Esophagus muscularis mucosa (tissue), 4 donors: ENCODE measurements around the gene SCGN. TPM values are rescaled to one million over a fixed set of nuclear protein-coding genes. Genes with fewer than 3 reads are reported as not detected.

ENCODE experiments used
- DNase-seq: peaks from one replicate; pipeline ENCODE4 v3.0.0-alpha.2; 2017; ENCODE audit errors: extremely low spot score
- H3K27ac ChIP-seq, 4 donors: fragments of 200-600 bp; sonication (generic); replicated peaks in 1 of 4; 1 replicate in 3 of 4; 2 replicates in 1 of 4; pipeline ENCODE4 v1.5.1; 2016 to 2019; ENCODE audit warnings: mild to moderate bottlenecking in 1 of 4
- H3K27me3 ChIP-seq, 4 donors: fragments of 200-600 bp; sonication (generic); one replicate each; pipeline versions ENCODE4 v1.5.1 to v1.6.0; 2016 to 2019
- H3K36me3 ChIP-seq, 4 donors: fragments of 200-600 bp; sonication (generic); one replicate each; pipeline ENCODE4 v1.5.1; 2016 to 2019
- H3K4me1 ChIP-seq, 4 donors: fragments of 200-600 bp; sonication (generic); one replicate each; pipeline ENCODE4 v1.5.1; 2016 to 2019
- H3K4me3 ChIP-seq, 4 donors: fragments of 200-600 bp; sonication (generic); 1 replicate in 2 of 4; 2 replicates in 2 of 4; pipeline ENCODE4 v1.5.1; 2016 to 2019; ENCODE audit warnings: mild to moderate bottlenecking in 4 of 4, moderate library complexity in 1 of 4
- H3K9me3 ChIP-seq, 4 donors: fragments of 200-600 bp; sonication (generic); 1 replicate in 3 of 4; 2 replicates in 1 of 4; pipeline ENCODE4 v1.5.1; 2016 to 2019
- CTCF ChIP-seq, 3 experiments: fragments of 200-600 bp in 2 of 3; fragments of 450-650 bp in 1 of 3; sonication (generic) in 2 of 3; IDR thresholded peaks; one replicate each; pipeline ENCODE4 v1.5.1; 2017 to 2019; ENCODE audit warnings: antibody characterized with exemption in 3 of 3, mild to moderate bottlenecking in 2 of 3, moderate library complexity in 1 of 3
- EP300 ChIP-seq: sonication (generic); formaldehyde crosslinking; IDR thresholded peaks from one replicate; pipeline ENCODE4 v1.6.1; 2017; ENCODE audit warnings: antibody characterized with exemption
- POLR2A ChIP-seq: fragments of 450-650 bp; IDR thresholded peaks from one replicate; pipeline ENCODE4 v1.6.1; 2017; ENCODE audit warnings: antibody characterized with exemption, moderate library complexity, mild to moderate bottlenecking, low read depth
- POLR2AphosphoS5 ChIP-seq, 2 donors: sonication (generic); formaldehyde crosslinking; IDR thresholded peaks; one replicate each; pipeline ENCODE4 v1.6.1; 2017; ENCODE audit warnings: antibody characterized with exemption in 2 of 2
- WGBS: methylation state at CpG from one replicate; pipeline ENCODE4 v1.1.5; 2018; 5-methylcytosine and 5-hydroxymethylcytosine counted together
- intact Hi-C: fragments of 100-400 bp; cut with DNase I; formaldehyde crosslinking; loops from one replicate; pipeline ENCODE4 v1.15.1; 2023
- total RNA-seq, 4 donors: library from RNA; depleted of rRNA; stranded (reverse); fragments of >200 nt; gene quantifications; one replicate each; pipeline versions ENCODE4 v1.1.0 to v1.2.1, GENCODE V29; 2016

The SCGN gene
- total RNA-seq, 4 donors from 2014 or later, result 0.83 to 2.7 (median 1.7) TPM

DNA sequence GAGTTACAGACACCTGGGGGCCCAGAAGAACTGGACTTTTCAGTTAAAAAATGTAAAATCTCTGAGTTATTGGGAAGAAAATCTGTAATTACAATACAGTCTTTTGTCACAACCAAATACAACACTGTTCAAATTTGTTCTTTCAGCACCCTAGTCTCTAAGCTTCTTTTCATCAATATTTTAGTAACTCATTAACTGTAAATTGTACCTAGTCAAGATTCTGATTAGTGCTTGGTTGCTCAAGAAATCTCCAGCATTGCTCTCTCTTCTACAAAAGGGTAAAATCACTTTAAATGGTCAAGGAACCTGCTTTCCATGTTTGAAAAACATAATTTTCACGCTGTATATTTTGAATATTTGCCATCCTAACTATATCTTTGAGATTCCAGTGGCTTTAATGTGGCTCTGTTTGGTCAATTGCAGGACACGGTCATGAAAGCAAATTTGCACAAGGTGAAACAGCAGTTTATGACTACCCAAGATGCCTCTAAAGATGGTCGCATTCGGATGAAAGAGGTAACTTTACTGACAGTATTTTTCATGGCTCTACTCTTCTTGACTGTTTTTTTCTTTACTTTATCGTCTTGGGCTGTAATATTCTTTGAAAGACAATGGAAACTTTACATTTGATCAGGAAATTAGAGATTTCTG lies 9.2 kb downstream of the SCGN start:
- Histone ChIP-seq H3K4me1 (no peaks in the 10 kb centered on the region), H3K4me3 (no peak overlapping the region), H3K27ac (no peak overlapping the region), H3K9me3 (no peaks in the 10 kb centered on the region), H3K27me3 (peaks cover 0 to 8% (median 0%) of the 10 kb centered on the region in 4 donors), H3K36me3 (no peaks in the 10 kb centered on the region)
- 81% methylated on average over 5 of the region's 5 CpGs for WGBS
- TF ChIP-seq POLR2A (no peak), EP300 (no peak), POLR2AphosphoS5 (IDR thresholded peaks at IDR 0.05) (no peak), CTCF (IDR thresholded peaks at IDR 0.05) (no peak)
- no peak for DNase-seq
- intact Hi-C loops, result no loop called here

DNA sequence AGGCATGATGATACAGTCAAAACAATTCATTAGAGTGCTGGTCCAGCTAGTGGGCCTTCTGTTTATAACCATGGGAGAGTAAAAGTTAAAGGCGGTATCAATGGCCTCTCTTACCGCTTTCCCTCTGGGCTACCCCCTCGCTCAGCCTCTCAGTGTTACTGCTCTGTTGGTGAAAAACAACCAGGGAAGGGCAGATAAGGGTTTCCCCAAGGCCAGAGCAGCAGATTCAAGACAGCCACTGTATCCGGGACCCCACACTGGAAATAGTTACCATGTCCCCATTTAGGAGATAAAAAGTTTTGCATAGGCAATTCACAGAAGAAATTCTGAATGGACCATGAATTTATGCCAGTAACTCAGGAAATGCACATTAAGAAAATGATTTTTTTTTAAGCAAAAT lies 13.4 kb downstream of the SCGN start:
- WGBS, result 91% methylated on average over 4 of the region's 4 CpGs
- no peak overlapping the region for H3K4me3 ChIP-seq
- no peak for DNase-seq
- H3K36me3 ChIP-seq, result no peaks in the 10 kb centered on the region
- peaks cover 0 to 6% (median 0%) of the 10 kb centered on the region in 4 donors for H3K27me3 ChIP-seq
- no peaks in the 10 kb centered on the region for H3K9me3 ChIP-seq
- no peaks in the 10 kb centered on the region for H3K4me1 ChIP-seq
- H3K27ac ChIP-seq, result no peak overlapping the region
- intact Hi-C loops, result no loop called here
- TF ChIP-seq CTCF (IDR thresholded peaks at IDR 0.05) (no peak), POLR2A (no peak), EP300 (no peak), POLR2AphosphoS5 (IDR thresholded peaks at IDR 0.05) (no peak)

- peaks cover 0 to 6% (median 0%) of the 10 kb centered on the region in 4 donors for H3K27me3 ChIP-seq
- H3K4me3 ChIP-seq, result no peak overlapping the region
- H3K27ac ChIP-seq, result no peak overlapping the region
- no peaks in the 10 kb centered on the region for H3K36me3 ChIP-seq
- no peak for DNase-seq
- no peak for TF ChIP-seq POLR2AphosphoS5 (IDR thresholded peaks at IDR 0.05)
- TF ChIP-seq POLR2A, result no peak
- TF ChIP-seq EP300, result no peak
- TF ChIP-seq CTCF (IDR thresholded peaks at IDR 0.05), result no peak
- H3K4me1 ChIP-seq, result no peaks in the 10 kb centered on the region
- 94% methylated on average over 5 of the region's 5 CpGs for WGBS
- intact Hi-C loops, result no loop called here
- H3K9me3 ChIP-seq, result no peaks in the 10 kb centered on the region
Measured at GRCh38 chr6:25669413-25669812, 17.4 kb downstream of the SCGN start.

DNA sequence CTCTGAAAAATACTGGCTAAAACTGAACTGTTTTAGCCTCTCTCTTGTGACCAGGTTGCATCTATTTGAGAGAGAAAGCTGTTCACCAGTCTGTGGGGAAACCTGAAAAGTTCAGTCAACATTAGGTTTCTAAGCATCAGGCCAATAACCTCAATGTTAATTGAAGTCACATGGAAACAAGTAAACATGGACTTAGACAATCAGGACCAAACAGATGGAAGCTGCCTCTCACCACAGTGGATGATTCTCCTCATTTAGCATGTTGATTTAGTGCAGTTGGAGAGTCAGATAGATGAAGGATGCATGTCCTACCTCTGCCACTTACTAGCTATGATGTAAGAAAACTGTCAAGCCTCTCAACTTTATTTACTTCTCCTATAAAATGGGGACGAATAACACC lies 18.2 kb downstream of the SCGN start:
- 0% methylated on average over 1 of the region's 1 CpG for WGBS

More for the DNA sequence above, 18.2 kb downstream of the SCGN start:
- DNase-seq, result no peak
- H3K4me1 ChIP-seq, result no peaks in the 10 kb centered on the region
- no peaks in the 10 kb centered on the region for H3K27me3 ChIP-seq
- H3K4me3 ChIP-seq, result no peak overlapping the region
- no peak overlapping the region for H3K27ac ChIP-seq
- TF ChIP-seq POLR2A (no peak), EP300 (no peak), POLR2AphosphoS5 (IDR thresholded peaks at IDR 0.05) (no peak), CTCF (IDR thresholded peaks at IDR 0.05) (no peak)
- H3K36me3 ChIP-seq, result no peaks in the 10 kb centered on the region
- intact Hi-C loops, result no loop called here
- H3K9me3 ChIP-seq, result no peaks in the 10 kb centered on the region
